NCI-H128 (cell line): ENCODE data around the gene ARRDC4.

Experiments
- DNase-seq: peaks from one replicate; lab custom pipeline; 2025; ENCODE audit not compliant: unreplicated experiment; lab: John Stamatoyannopoulos, UW

Gene ARRDC4

DNA sequence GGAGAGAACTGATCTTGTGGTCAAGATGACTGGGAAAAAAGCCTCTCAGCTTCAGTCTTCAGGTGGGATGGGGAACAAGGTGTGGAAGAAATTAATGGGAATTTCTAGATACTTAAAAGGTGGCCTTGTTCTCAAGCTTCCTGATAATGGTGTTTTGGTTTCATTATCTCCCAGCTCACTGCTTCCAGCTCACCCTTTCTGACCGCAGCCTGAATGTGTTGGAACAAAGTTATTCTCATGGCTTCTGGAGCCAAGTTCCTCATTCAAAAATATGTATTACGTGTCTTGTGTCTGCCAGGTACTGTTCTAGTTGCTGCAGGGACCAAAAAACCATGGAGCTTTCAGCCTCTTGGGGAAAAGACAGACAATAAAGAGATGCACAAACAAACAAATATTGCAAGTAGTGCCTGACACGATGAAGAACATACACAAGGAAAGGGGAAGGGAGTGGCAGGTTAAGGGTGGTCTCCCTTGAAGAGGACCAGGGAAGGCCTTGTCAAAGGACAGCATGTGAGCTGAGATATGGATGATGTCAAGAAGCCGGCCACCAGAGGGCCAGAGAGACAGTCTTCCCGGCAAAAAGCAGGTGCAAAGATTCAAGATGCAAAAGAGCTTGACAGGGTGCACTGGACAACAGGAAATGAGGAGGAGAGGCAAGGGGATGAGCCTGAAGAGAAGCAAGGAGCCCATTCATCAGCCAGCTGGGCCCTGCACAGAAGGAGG is 35.5 kb downstream of the ARRDC4 start:
- no peak for DNase-seq

DNA sequence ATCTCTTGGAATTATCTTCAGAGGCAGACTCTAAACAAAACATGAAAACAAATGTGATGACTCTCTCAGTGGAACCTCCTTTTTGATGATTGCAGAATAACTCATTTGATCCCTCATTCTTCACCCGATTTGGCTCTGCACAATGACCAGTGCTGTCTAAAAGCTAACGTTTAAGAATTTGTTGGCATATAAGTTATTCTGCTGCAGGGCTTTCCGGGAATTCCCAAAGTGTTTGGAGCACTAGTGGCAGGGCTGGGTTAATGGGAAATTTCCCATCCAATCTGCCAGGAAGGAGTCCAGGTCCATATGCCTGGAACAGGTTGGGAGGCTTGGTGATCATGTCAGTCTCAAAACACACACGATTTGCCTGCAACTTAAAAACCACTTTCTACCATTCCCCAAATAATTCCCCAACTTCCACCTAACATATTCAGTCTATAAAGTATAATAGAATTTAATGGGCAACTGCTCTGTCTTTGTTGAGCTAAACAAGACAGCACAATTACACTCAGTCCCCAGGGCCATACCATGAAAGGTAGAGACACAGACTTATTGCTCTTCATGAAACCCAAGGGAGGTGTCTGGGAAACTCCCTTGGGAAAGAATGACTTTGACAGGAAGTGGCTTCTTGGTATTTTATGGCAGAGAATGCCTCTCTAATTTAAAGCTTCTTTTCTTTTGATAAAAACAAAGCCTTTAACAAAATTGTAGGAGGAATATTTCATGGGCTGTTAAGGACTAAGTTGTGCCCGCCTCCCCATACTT is 38.0 kb downstream of the ARRDC4 start:
- no peak for DNase-seq

DNA sequence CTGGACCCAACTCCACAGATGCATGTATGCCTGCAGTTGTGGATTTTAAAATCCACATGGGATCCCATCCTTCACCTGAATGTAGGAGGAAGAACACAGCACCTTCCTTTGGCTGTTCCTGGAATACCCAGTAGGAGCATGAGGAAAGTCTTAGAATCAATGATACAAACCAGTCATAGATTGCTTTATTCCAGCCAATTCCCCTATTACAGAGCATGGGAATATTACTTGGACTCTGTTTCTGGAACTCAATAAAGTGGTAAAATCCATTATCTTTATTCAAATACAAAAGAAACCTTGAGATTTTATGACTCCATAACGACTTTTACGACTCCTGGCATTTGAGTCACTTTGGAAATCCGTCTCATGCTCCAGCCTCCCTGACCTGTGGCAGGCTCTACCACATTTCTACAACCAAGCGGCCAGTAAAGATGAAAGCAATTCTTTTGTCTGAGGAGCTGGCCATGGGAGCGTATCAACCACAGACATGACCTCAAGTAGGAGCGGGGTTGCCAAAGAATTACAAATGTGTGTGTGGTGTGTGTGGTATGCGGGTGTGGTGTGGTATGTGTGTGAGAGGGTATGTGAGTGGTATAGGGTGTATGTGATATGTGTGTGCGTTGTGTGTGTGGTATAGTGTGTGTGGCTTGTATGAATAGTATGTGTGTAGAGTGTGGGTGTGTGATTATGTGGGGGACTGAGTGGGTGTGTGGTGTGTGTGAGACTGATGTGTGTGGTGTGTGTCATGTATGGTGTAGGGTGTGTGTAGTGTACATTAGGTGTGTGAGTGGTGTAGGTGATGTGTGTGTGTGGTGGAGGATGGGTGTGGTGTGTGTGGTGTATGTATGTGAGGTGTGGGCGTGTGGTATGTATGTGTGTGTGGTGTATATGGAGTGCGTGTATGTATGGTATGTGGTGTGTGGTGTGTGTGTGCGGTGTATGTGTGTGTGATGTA is 40.0 kb downstream of the ARRDC4 start:
- DNase-seq = no peak

DNA sequence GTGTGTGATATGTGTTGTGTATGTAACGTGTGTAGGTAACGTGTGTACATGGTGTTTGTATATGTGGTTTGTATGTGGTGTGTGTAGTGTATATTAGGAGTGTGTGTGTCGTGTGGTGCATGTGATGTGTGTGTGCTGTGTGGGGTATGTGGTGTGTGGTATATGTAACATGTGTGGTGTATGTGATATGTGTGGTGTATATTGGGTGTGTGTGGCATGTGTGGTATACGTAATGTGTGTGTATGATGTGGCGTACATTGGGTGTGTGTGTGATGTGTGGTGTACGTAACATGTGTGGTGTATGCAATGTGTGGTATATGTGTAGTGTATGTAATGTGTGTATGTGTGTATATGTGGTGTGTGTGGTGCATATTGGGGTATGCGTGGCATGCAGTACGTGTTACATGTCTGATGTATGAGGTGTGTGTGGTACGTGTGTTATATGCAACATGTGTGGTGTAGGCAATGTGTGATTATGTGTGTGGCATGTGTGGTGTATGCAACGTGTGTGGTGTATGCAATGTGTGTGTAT is 41.2 kb downstream of the ARRDC4 start:
- DNase-seq = no peak

DNA sequence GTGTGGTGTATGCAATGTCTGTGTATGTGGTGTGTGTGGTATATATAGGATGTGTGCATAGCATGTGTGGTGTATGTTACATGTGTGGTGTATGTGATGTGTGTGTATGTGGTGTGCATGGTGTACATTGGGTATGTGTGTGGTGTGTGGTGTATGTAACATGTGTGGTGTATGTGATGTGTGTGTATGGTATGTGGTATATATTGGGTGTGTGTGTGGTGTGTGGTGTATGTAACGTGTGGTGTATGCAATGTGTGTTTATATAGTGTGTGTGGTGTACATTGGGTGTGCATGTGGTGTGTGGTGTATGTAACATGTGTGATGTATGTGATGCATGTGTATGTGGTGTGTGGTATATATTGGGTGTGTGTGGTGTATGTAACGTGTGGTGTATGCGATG is 41.9 kb downstream of the ARRDC4 start:
- DNase-seq = no peak

DNA sequence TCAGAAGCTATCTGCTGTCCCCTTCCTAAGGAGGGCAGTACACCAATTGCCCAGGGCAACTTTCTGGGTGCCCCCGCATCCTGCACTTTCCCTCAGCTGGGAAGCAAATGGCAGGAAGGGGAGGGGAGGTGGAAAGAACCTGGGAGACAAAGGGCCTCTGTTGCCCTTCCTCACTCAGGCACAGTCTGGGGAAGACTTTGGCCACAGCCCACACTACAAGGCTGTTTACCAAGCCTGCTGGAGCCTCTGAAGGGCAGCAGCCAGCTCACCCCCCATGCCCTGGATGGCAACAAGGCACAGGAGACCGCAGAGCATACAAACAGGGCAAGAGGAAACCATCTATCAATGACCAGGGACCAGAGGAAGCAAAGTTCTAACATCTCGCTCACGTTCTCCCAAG is 42.4 kb downstream of the ARRDC4 start:
- DNase-seq = no peak

DNA sequence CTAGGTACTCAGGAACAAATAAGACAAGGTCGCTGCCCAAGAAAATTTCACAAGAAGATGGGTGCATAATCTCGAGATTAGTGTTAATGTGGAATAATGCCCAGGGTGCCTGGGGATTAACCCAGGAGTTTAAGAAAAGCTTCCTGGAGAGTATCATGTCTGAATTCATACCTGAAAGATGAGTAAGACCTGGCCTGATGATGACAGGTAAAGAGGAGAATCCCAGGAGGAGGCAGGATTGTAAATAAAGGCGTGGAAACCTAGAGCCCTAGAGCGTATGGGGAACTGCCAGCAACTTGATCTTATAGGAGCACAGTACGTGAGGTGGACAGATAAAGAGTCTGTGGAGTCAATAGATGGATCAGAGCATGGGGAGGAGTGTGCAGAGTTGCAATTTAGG is 43.0 kb downstream of the ARRDC4 start:
- no peak for DNase-seq

DNA sequence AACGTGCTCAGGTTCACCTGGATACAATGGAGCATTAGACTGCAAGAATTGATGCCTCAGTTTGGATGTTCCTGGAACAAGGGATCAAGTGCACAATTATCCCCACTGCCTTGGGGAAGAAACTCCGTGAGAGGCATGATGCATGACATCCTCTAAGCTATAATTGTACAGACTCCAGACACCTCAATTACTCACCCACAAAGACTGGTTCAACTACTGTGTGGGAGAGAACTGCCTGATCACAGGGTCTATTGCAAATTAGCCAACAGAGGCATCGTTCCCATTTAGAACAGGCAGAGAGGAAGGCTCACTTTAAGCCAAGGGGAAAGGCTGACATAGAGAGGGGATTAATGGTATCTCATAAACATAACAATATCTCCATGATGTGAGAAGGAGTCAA is 43.5 kb downstream of the ARRDC4 start:
- no peak for DNase-seq

DNA sequence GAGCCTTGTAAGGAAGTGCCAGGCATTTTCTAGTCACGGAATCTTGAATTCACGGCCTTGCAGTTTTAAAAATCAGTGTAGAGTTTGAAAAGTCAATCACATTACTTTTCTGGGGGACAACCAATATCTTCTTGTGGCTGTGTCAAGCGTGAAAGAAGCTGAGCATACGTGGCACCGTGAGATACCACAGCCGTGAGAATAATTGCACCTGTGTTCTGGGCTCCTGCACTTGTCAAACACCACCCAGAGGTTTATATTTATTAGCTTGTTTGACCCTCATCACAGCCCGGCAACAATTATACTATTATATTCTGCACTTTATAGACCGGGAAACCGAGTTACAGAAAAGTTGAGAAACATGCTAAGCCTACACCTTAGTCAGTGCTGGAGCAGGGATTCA is 45.2 kb downstream of the ARRDC4 start:
- no peak for DNase-seq

DNA sequence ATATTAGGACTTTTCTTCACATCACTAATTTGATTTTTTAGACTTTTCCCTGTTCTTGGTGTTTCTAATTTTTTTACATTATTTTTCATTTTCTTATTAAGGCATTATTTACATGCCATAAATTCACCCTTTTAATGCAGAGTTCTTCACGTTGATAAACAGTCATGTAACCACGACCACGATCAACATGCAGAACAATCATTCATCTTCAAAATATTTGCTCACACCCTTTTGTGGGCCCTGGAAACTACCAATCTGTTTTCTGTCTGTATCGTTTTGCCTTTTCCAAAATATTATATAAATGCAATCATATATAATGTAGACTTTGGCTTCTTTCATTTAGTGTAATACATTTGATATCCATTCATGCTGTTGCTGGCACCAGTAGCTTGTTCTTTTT is 48.7 kb downstream of the ARRDC4 start:
- DNase-seq = no peak

DNA sequence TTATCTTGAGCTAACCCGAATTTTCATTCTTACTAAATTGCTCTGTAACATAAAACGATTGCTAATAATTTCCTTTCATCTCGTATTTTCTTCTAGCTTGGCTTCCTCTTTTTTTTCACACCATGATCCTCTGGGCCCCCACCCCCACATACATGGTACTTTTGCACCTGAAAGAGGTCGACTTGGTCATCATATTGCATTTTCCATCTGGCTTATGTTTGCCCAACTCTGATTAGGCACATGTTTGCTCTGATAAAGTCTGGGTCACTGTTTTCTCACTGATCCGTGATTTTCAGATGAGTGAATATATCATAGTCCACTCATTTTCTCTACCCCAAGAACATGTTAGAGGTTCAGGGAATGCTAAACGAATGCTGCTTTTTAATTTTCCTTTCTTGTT is 49.5 kb downstream of the ARRDC4 start:
- DNase-seq = no peak

DNA sequence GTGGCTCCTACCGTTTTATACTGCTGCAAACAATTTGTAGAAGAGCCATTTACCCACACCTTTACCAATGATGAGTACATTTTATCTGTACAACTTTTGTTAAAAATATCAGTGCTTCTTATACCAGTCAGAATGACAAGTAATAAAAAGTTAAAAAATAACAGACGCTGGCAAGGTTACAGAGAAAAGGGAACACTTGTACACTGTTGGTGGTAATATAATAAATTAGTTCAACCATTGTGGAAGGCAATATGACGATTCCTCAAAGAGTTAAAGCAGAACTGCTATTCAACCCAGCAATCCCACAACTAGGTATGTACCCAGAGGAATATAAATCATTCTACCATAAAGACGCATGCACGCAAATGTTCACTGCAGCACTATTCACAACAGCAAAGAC is 51.9 kb downstream of the ARRDC4 start:
- no peak for DNase-seq

DNA sequence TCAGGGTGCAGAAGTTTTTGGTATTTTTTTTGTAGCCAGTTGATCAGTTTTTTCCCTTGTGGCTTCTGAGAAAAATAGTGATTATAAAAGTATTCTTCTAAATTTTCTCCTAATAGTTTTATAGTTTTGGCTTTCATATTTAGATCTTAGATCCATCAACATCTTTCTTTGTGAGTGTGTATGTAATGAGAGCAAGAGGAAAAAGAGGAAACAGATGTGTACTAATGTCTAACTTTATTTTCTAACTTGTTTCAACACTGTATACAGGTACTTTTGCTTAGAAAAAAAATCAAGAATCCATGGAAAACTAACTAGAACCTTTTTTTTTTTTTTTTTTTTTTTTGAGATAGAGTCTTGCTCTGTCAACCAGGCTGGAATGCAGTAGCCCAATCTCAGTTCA is 53.1 kb downstream of the ARRDC4 start:
- DNase-seq = no peak

DNA sequence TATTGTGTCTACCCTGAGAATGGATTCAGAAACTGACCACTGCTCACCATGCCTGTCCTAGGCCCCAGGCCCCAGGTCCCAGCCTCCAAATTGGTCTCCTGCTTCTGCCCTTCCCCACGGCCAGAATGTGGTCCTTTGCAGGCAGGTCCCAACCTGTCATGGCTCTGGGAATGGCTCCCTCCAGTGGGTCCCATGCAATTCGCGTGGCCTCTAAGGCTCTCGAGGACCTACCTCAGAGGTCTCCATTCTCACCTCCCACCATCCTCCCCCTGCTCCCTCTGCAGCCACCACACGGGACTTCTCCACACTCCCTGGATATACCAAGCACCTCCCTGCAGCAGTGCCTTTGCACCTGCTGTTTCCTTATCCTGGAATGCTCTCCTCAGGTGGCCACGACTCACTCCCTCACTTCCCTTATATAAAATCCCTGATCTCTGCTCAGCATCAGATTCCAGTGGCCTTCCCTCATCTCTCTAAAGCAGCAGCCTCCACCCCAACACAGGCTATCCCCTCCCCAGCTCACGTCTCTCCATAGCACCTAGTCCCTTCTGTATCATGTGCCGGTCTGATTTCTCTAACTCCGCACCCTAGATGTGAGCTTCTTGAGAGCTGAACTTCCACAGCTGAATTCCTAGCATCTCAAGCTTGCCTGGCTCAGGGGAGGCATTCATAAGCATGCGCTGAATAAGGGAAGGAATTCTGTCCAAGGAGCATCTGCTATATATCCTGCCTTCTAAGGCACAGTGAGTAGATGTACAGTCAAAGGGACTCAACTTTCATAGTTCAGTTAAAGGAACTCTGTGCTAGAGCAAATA is 56.9 kb downstream of the ARRDC4 start:
- no peak for DNase-seq

DNA sequence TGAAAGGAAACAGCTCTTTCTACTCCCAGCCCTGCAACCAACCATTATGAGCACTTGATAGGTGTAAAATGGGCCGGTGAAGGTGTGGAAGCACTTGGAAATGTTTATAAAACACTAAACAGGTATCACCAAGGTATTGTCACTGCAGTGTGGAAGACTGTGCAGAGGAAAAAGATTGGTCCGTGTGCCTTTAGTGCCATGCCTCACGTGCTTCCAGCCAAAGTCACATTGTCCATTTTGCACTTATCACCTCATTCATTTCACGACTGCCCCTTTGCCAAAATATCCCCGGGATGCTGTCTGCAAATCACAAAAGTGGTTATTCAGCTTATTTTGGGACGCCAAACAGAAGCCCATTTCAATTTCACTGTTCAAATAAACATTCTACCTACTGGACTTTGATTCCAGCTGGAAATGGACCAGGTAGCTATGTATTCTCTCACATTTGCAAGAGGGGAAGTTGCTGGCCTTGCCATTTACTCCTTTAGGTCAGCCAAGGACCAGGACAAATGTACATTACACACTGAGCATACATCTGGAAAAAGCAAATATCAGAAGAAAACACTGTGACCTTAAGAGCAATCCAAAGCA is 58.4 kb downstream of the ARRDC4 start:
- DNase-seq = no peak
